Measurements from ENCODE around the gene LILRA5. TPM values are rescaled to one million over a fixed set of nuclear protein-coding genes. Genes with fewer than 3 reads are reported as not detected.
"Not testable (repeated sequence)": the region's sequence is repeated elsewhere in the genome, so short reads cannot be mapped to it uniquely, and the experiment has no call there.

The LILRA5 gene
- total RNA-seq, 1 experiment from 2014 or later: not detected

GRCh38 chr19:54287456-54287855 is 25.5 kb downstream of the LILRA5 start:
- Histone ChIP-seq H3K4me2 (no peak overlapping the region), H4K20me1 (ENCODE audit: insufficient read depth) (no peaks in the 10 kb centered on the region), H3K9me3 (ENCODE audit: insufficient read depth, low read depth) (no peaks in the 10 kb centered on the region), H3K4me1 (replicated peaks; ENCODE audit: insufficient read depth) (no peaks in the 10 kb centered on the region), H2AFZ (no peak overlapping the region), H3K27ac (no peak overlapping the region), H3K27me3 (ENCODE audit: insufficient read depth, low read depth) (peaks cover 95% of the 10 kb centered on the region), H3F3A (ENCODE audit: insufficient read depth, low read depth) (no peaks in the 10 kb centered on the region), H3K9me2 (ENCODE audit: insufficient read depth) (no peaks in the 10 kb centered on the region), H3K79me2 (ENCODE audit: low read depth) (no peaks in the 10 kb centered on the region), H3K36me3 (ENCODE audit: low read depth) (no peaks in the 10 kb centered on the region), H3K4me3 (no peak overlapping the region)
- no TSS peak for BruUV-seq (replicated peaks)
- no peak for TF ChIP-seq EZH2 (IDR thresholded peaks at IDR 0.05; ENCODE audit: low read depth)
- TF ChIP-seq CTCF (conservative IDR thresholded peaks at IDR 0.05): no peak
- intact Hi-C loops (cut with micrococcal nuclease; ENCODE audit: unreplicated experiment): no loop called here
- no peak for DNase-seq
- CTCF ChIA-PET: no interaction called here
- POLR2A ChIA-PET (ENCODE audit: unreplicated experiment): interaction anchor here (0.9 kb wide), 1 partner anchor 480 kb away, joined by 4 read pairs; no protein-coding TSS in a partner anchor

GRCh38 chr19:54286283-54286682 is 26.7 kb downstream of the LILRA5 start:
- H3K9me3 ChIP-seq (ENCODE audit: insufficient read depth, low read depth); H3K4me1 ChIP-seq (replicated peaks; ENCODE audit: insufficient read depth); H2AFZ ChIP-seq; H3K4me2 ChIP-seq; H3K36me3 ChIP-seq (ENCODE audit: low read depth); BruUV-seq (replicated peaks); H4K20me1 ChIP-seq (ENCODE audit: insufficient read depth); H3F3A ChIP-seq (ENCODE audit: insufficient read depth, low read depth); intact Hi-C loops (cut with micrococcal nuclease; ENCODE audit: unreplicated experiment); POLR2A ChIA-PET (ENCODE audit: unreplicated experiment); H3K27ac ChIP-seq; H3K79me2 ChIP-seq (ENCODE audit: low read depth); H3K9me2 ChIP-seq (ENCODE audit: insufficient read depth); CTCF ChIA-PET; DNase-seq; H3K4me3 ChIP-seq: not testable (repeated sequence)
- peaks cover 95% of the 10 kb centered on the region for H3K27me3 ChIP-seq (ENCODE audit: insufficient read depth, low read depth)

GRCh38 chr19:54285427-54286056 is 27.4 kb downstream of the LILRA5 start:
- H3K27ac ChIP-seq; CTCF ChIA-PET; H3K9me3 ChIP-seq (ENCODE audit: insufficient read depth, low read depth); H3K4me1 ChIP-seq (replicated peaks; ENCODE audit: insufficient read depth); H3K79me2 ChIP-seq (ENCODE audit: low read depth); H2AFZ ChIP-seq; H4K20me1 ChIP-seq (ENCODE audit: insufficient read depth); DNase-seq; intact Hi-C loops (cut with micrococcal nuclease; ENCODE audit: unreplicated experiment); H3K4me2 ChIP-seq; H3K36me3 ChIP-seq (ENCODE audit: low read depth); H3K9me2 ChIP-seq (ENCODE audit: insufficient read depth); POLR2A ChIA-PET (ENCODE audit: unreplicated experiment); H3F3A ChIP-seq (ENCODE audit: insufficient read depth, low read depth); BruUV-seq (replicated peaks); H3K4me3 ChIP-seq: not testable (repeated sequence)
- H3K27me3 ChIP-seq (ENCODE audit: insufficient read depth, low read depth): peaks cover 95% of the 10 kb centered on the region

GRCh38 chr19:54282686-54283470 is 30.1 kb downstream of the LILRA5 start:
- Histone ChIP-seq H3K9me2 (ENCODE audit: insufficient read depth) (no peaks in the 10 kb centered on the region), H3F3A (ENCODE audit: insufficient read depth, low read depth) (no peaks in the 10 kb centered on the region), H3K4me1 (replicated peaks; ENCODE audit: insufficient read depth) (no peaks in the 10 kb centered on the region), H3K27ac (no peak overlapping the region), H3K36me3 (ENCODE audit: low read depth) (no peaks in the 10 kb centered on the region), H4K20me1 (ENCODE audit: insufficient read depth) (no peaks in the 10 kb centered on the region), H2AFZ (no peak overlapping the region), H3K79me2 (ENCODE audit: low read depth) (no peaks in the 10 kb centered on the region), H3K27me3 (ENCODE audit: insufficient read depth, low read depth) (peaks cover 95% of the 10 kb centered on the region), H3K4me2 (no peak overlapping the region), H3K4me3 (no peak overlapping the region), H3K9me3 (ENCODE audit: insufficient read depth, low read depth) (no peaks in the 10 kb centered on the region)
- no TSS peak for BruUV-seq (replicated peaks)
- POLR2A ChIA-PET (ENCODE audit: unreplicated experiment): no interaction called here
- intact Hi-C loops (cut with micrococcal nuclease; ENCODE audit: unreplicated experiment): no loop called here
- TF ChIP-seq CTCF (conservative IDR thresholded peaks at IDR 0.05): no peak
- TF ChIP-seq EZH2 (IDR thresholded peaks at IDR 0.05; ENCODE audit: low read depth): no peak
- CTCF ChIA-PET: no interaction called here
- no peak for DNase-seq

- H4K20me1 ChIP-seq (ENCODE audit: insufficient read depth); H3K27ac ChIP-seq; H3K9me3 ChIP-seq (ENCODE audit: insufficient read depth, low read depth); DNase-seq; intact Hi-C loops (cut with micrococcal nuclease; ENCODE audit: unreplicated experiment); H3K36me3 ChIP-seq (ENCODE audit: low read depth); CTCF ChIA-PET; H3K4me3 ChIP-seq; H3K9me2 ChIP-seq (ENCODE audit: insufficient read depth); H3K79me2 ChIP-seq (ENCODE audit: low read depth); H3K4me2 ChIP-seq; H2AFZ ChIP-seq; H3K4me1 ChIP-seq (replicated peaks; ENCODE audit: insufficient read depth); H3F3A ChIP-seq (ENCODE audit: insufficient read depth, low read depth); BruUV-seq (replicated peaks); POLR2A ChIA-PET (ENCODE audit: unreplicated experiment): not testable (repeated sequence)
- peaks cover 94% of the 10 kb centered on the region for H3K27me3 ChIP-seq (ENCODE audit: insufficient read depth, low read depth)
Observed at GRCh38 chr19:54281729-54282075, 31.3 kb downstream of the LILRA5 start.

Measured in PC-9 (cell line).